RWPE2 (cell line): ENCODE results near the gene SIGLEC5.
A peak's percentile ranks its signal among the peaks of the same experiment; 100 is the strongest.

ENCODE experiments used
- ATAC-seq: fragments of 200-7000 bp; cut with Tn5 transposase; 3 replicates; pipeline ENCODE4 v1.9.1; 2021; ENCODE audit warnings: low read depth
- DNase-seq: peaks from one replicate; pipeline ENCODE4 v3.0.0-alpha.2; 2020; ENCODE audit warnings: low spot score
- H3K27ac ChIP-seq: fragments of 450-650 bp; 2 replicates; pipeline ENCODE4 v1.5.1; 2017; ENCODE audit warnings: mild to moderate bottlenecking; ENCODE audit not compliant: poor library complexity, severe bottlenecking
- H3K27me3 ChIP-seq: fragments of 250-450 bp; sonication (Bioruptor Pico); 2 replicates; pipeline ENCODE4 v1.5.1; 2021; ENCODE audit warnings: mild to moderate bottlenecking, moderate library complexity; ENCODE audit not compliant: insufficient read depth, poor library complexity, severe bottlenecking
- H3K36me3 ChIP-seq: fragments of 250-450 bp; sonication (Bioruptor Pico); 2 replicates; pipeline ENCODE4 v1.5.1; 2020; ENCODE audit warnings: low read depth, mild to moderate bottlenecking, moderate library complexity
- H3K4me1 ChIP-seq: fragments of 250-450 bp; sonication (Bioruptor Pico); 2 replicates; pipeline ENCODE4 v1.5.1; 2021; ENCODE audit warnings: mild to moderate bottlenecking, moderate library complexity; ENCODE audit not compliant: insufficient read depth, poor library complexity, severe bottlenecking
- H3K4me3 ChIP-seq: fragments of 250-450 bp; sonication (Bioruptor Pico); 2 replicates; pipeline ENCODE4 v1.5.1; 2021; ENCODE audit warnings: mild to moderate bottlenecking, moderate library complexity; ENCODE audit not compliant: severe bottlenecking
- H3K9me3 ChIP-seq: fragments of 250-450 bp; sonication (Bioruptor Pico); 2 replicates; pipeline ENCODE4 v1.5.1; 2021; ENCODE audit warnings: mild to moderate bottlenecking, moderate library complexity; ENCODE audit not compliant: severe bottlenecking
- TF ChIP-seq, protein P1 (sequence below): fragments of 450-650 bp; IDR thresholded peaks from one replicate; pipeline ENCODE4 v1.5.1; 2017; ENCODE audit warnings: mild to moderate bottlenecking, moderate library complexity; ENCODE audit not compliant: poor library complexity, severe bottlenecking

The SIGLEC5 gene

DNA sequence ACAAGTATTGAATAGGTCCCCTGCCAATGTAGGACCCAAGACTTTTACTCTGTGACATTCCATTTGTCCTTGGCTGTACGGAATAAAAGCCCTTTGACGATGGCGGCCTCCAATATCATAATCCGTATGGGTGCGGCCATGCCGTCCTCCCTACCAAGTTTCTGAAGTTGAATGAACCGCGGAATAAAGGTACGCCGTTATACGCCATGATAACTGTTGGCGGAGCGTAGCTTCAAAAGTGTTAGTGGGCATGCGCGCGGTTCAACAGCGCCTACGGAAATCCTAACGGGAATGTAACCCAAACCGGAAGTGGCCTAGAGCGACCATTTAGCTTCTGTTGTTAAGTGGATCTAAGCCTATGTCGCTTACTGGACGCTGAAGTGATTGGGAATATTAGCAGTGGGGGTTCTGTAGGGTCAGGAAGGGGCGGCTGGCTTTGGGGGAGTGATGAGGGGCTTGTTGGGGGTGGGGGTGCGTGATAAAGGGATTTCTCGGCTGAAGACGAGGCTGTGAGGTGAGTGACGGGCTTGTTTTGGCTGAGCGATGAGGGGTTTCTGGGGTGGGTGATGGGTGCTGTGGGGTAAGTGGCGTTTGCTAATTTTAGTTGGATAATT, 59.1 kb downstream of the SIGLEC5 start, which contains the start of gene ZNF175:
Gene ZNF175 (plus strand): TSS at position 322 of the 614 bp plus-strand sequence. CDS start 2,047 bp downstream, outside the sequence.
- DNase-seq (peak; percentile 76), ATAC-seq (peak; percentile 95)
- Histone ChIP-seq H3K9me3 (no peaks in the 10 kb centered on the region), H3K27me3 (peaks cover 11% of the 10 kb centered on the region), H3K27ac (no peak within 1 kb of the TSS), H3K4me3 (peak within 1 kb of the TSS; percentile 48), H3K4me1 (peaks cover 5% of the 10 kb centered on the region), H3K36me3 (peaks cover 33% of the 10 kb centered on the region)
- TF ChIP-seq, protein P1, sequence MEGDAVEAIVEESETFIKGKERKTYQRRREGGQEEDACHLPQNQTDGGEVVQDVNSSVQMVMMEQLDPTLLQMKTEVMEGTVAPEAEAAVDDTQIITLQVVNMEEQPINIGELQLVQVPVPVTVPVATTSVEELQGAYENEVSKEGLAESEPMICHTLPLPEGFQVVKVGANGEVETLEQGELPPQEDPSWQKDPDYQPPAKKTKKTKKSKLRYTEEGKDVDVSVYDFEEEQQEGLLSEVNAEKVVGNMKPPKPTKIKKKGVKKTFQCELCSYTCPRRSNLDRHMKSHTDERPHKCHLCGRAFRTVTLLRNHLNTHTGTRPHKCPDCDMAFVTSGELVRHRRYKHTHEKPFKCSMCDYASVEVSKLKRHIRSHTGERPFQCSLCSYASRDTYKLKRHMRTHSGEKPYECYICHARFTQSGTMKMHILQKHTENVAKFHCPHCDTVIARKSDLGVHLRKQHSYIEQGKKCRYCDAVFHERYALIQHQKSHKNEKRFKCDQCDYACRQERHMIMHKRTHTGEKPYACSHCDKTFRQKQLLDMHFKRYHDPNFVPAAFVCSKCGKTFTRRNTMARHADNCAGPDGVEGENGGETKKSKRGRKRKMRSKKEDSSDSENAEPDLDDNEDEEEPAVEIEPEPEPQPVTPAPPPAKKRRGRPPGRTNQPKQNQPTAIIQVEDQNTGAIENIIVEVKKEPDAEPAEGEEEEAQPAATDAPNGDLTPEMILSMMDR = no peak

DNA sequence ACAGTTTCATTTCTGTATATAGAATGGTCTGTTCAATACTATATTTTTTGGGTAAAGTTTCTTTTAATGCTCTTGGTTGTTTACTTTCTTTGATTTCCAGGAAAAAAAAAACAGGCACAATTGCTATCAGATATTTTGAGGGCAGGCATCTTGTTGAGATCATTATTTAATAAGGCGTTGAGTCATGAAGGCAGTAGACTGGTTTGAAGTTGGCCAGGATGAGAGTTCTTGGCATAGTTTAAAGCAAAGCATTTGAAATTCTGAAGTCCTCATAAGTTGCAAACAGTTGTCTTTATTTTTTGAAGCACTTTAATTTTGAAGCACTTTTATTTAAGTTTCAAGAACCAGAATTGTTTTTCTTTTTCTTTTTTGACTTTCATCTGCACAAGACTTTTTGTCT, 61.7 kb downstream of the SIGLEC5 start:
- peaks cover 9% of the 10 kb centered on the region for H3K36me3 ChIP-seq
- ATAC-seq (no peak), DNase-seq (no peak)
- H3K4me3 ChIP-seq = no peak overlapping the region
- no peaks in the 10 kb centered on the region for H3K9me3 ChIP-seq
- peaks cover 5% of the 10 kb centered on the region for H3K4me1 ChIP-seq
- H3K27ac ChIP-seq = no peak overlapping the region
- H3K27me3 ChIP-seq = peaks cover 11% of the 10 kb centered on the region
- TF ChIP-seq, protein P1 = no peak

DNA sequence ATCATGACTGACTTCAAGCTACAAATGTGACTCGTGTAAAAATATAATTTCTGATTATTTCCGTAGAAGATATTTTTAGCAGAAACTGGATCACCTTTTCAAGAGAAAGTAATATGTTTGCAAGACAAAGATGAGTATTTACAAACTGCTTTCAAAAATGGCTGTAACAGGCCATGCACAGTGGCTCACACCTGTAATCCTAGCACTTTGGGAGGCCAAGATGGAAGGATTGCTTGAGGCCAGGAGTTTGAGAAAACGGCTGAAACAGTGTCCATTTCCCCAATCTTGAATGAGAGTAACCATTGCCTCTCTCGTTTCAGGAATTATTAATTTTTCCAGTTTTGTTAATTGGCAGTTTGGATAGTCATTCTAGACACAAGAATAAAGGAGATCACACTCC, 62.6 kb downstream of the SIGLEC5 start:
- Histone ChIP-seq H3K4me1 (peaks cover 5% of the 10 kb centered on the region), H3K4me3 (no peak overlapping the region), H3K36me3 (peaks cover under 1% of the 10 kb centered on the region; the same call in 1 of the 2 replicates), H3K27me3 (peaks cover 11% of the 10 kb centered on the region), H3K9me3 (no peaks in the 10 kb centered on the region), H3K27ac (no peak overlapping the region)
- no peak for ATAC-seq
- no peak for DNase-seq
- TF ChIP-seq, protein P1 = no peak

DNA sequence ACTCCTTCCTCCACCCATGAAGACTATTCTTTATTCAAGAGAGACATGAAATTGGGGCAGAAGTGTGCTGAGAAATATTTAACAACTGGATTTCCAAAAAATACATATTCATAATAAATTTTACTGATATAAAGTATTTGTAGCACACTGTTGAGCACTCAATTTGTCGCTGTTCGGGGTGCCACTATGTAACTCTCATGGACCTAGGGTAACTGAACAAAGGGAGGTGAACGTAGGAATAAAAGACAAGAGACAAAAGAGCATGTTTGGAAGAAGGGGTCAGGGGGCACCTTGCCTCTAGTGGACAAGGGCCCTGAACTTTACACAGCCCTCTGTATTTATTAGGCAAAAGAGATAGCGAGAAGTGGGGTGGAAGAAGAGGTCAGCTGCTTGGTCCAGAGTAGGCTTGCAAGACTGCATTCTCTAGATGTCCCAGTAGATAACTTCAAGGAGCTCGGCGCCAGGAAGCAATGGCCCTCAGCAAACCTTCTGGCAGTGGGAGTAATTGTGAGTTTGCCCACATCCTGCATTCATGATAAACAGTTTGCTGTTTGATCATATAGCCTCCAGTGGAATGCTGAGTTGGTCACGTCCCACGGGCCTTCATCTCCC, 63.6 kb downstream of the SIGLEC5 start:
- Histone ChIP-seq H3K36me3 (no peaks in the 10 kb centered on the region), H3K9me3 (no peaks in the 10 kb centered on the region), H3K27ac (no peak overlapping the region), H3K4me1 (peaks cover 3% of the 10 kb centered on the region), H3K27me3 (peaks cover 11% of the 10 kb centered on the region), H3K4me3 (no peak overlapping the region)
- ATAC-seq (no peak), DNase-seq (no peak)
- TF ChIP-seq, protein P1 = no peak

DNA sequence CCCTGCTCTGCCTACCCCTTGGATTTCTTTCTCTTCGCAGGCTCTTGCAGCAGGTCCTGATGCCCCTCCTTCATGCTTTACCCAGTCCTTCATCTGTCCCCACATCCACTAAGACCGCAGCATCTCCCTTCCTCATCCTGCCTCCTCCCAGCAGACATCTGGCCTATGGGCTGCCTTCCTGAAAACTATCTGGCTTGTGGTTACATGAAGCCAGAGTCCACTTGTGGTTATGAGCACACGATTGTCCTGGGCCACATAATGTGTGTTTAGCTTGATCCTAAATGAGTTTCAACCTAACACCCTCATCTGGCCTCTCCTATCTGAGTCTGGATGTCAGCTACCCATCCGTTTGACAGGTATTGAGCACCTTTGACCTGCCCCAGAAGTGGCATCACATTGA, 64.6 kb downstream of the SIGLEC5 start:
- no peak for DNase-seq
- Histone ChIP-seq H3K27me3 (peaks cover 11% of the 10 kb centered on the region), H3K4me1 (peaks cover 2% of the 10 kb centered on the region), H3K4me3 (no peak overlapping the region), H3K36me3 (no peaks in the 10 kb centered on the region), H3K27ac (no peak overlapping the region), H3K9me3 (no peaks in the 10 kb centered on the region)
- ATAC-seq = no peak
- TF ChIP-seq, protein P1 = no peak
